Esophagus muscularis mucosa (tissue), 4 donors: ENCODE measurements around the gene MX2. TPM values are rescaled to one million over a fixed set of nuclear protein-coding genes. Genes with fewer than 3 reads are reported as not detected.

ENCODE experiments used
- DNase-seq: peaks from one replicate; pipeline ENCODE4 v3.0.0-alpha.2; 2017; ENCODE audit errors: extremely low spot score
- H3K27ac ChIP-seq, 4 donors: fragments of 200-600 bp; sonication (generic); replicated peaks in 1 of 4; 1 replicate in 3 of 4; 2 replicates in 1 of 4; pipeline ENCODE4 v1.5.1; 2016 to 2019; ENCODE audit warnings: mild to moderate bottlenecking in 1 of 4
- H3K27me3 ChIP-seq, 4 donors: fragments of 200-600 bp; sonication (generic); one replicate each; pipeline versions ENCODE4 v1.5.1 to v1.6.0; 2016 to 2019
- H3K36me3 ChIP-seq, 4 donors: fragments of 200-600 bp; sonication (generic); one replicate each; pipeline ENCODE4 v1.5.1; 2016 to 2019
- H3K4me1 ChIP-seq, 4 donors: fragments of 200-600 bp; sonication (generic); one replicate each; pipeline ENCODE4 v1.5.1; 2016 to 2019
- H3K4me3 ChIP-seq, 4 donors: fragments of 200-600 bp; sonication (generic); 1 replicate in 2 of 4; 2 replicates in 2 of 4; pipeline ENCODE4 v1.5.1; 2016 to 2019; ENCODE audit warnings: mild to moderate bottlenecking in 4 of 4, moderate library complexity in 1 of 4
- H3K9me3 ChIP-seq, 4 donors: fragments of 200-600 bp; sonication (generic); 1 replicate in 3 of 4; 2 replicates in 1 of 4; pipeline ENCODE4 v1.5.1; 2016 to 2019
- CTCF ChIP-seq, 3 experiments: fragments of 200-600 bp in 2 of 3; fragments of 450-650 bp in 1 of 3; sonication (generic) in 2 of 3; IDR thresholded peaks; one replicate each; pipeline ENCODE4 v1.5.1; 2017 to 2019; ENCODE audit warnings: antibody characterized with exemption in 3 of 3, mild to moderate bottlenecking in 2 of 3, moderate library complexity in 1 of 3
- EP300 ChIP-seq: sonication (generic); formaldehyde crosslinking; IDR thresholded peaks from one replicate; pipeline ENCODE4 v1.6.1; 2017; ENCODE audit warnings: antibody characterized with exemption
- POLR2A ChIP-seq: fragments of 450-650 bp; IDR thresholded peaks from one replicate; pipeline ENCODE4 v1.6.1; 2017; ENCODE audit warnings: antibody characterized with exemption, moderate library complexity, mild to moderate bottlenecking, low read depth
- POLR2AphosphoS5 ChIP-seq, 2 donors: sonication (generic); formaldehyde crosslinking; IDR thresholded peaks; one replicate each; pipeline ENCODE4 v1.6.1; 2017; ENCODE audit warnings: antibody characterized with exemption in 2 of 2
- WGBS: methylation state at CpG from one replicate; pipeline ENCODE4 v1.1.5; 2018; 5-methylcytosine and 5-hydroxymethylcytosine counted together
- intact Hi-C: fragments of 100-400 bp; cut with DNase I; formaldehyde crosslinking; loops from one replicate; pipeline ENCODE4 v1.15.1; 2023
- total RNA-seq, 4 donors: library from RNA; depleted of rRNA; stranded (reverse); fragments of >200 nt; gene quantifications; one replicate each; pipeline versions ENCODE4 v1.1.0 to v1.2.1, GENCODE V29; 2016

Gene MX2
- total RNA-seq, 4 donors from 2014 or later = 5.4 to 19.7 (median 7.0) TPM

GRCh38 chr21:41346758-41347157 is 15.1 kb upstream of the MX2 start:
- intact Hi-C loops = no loop called here
- 91% methylated on average over 5 of the region's 8 CpGs for WGBS
- peaks cover 0 to 4% (median 0%) of the 10 kb centered on the region in 4 donors for H3K9me3 ChIP-seq
- no peak overlapping the region for H3K4me3 ChIP-seq
- no peak for TF ChIP-seq POLR2AphosphoS5 (IDR thresholded peaks at IDR 0.05)
- TF ChIP-seq CTCF (IDR thresholded peaks at IDR 0.05) = no peak
- no peak for TF ChIP-seq POLR2A
- no peak for TF ChIP-seq EP300
- H3K27me3 ChIP-seq = peaks cover 0 to 39% (median 0%) of the 10 kb centered on the region in 4 donors
- no peaks in the 10 kb centered on the region for H3K4me1 ChIP-seq
- no peaks in the 10 kb centered on the region for H3K36me3 ChIP-seq
- no peak for DNase-seq
- no peak overlapping the region for H3K27ac ChIP-seq

DNA sequence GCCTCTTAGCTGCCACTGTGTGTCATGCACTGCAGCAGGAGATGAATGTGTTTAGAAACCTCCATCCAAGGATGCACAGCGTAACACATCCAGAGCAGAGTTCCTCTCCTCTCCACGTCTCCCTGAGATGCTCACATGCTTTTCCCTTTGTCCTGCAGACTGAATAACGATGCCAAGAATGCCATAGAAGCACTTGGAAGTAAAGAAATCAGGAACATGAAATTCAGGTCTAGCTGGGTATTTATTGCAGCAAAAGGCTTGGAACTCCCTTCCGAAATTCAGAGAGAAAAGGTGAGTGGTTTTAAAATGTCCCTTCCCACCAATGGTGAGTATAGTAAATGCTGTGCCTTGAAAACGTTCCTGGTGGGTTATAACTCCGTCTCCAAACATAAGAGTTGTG is 13.4 kb upstream of the MX2 start:
- WGBS = 65% methylated on average over 6 of the region's 6 CpGs
- no peak for DNase-seq
- Histone ChIP-seq H3K9me3 (no peaks in the 10 kb centered on the region), H3K4me3 (no peak overlapping the region), H3K36me3 (no peaks in the 10 kb centered on the region), H3K27me3 (peaks cover 0 to 46% (median 0%) of the 10 kb centered on the region in 4 donors), H3K27ac (no peak overlapping the region), H3K4me1 (no peaks in the 10 kb centered on the region)
- intact Hi-C loops = no loop called here
- TF ChIP-seq EP300 = no peak
- no peak for TF ChIP-seq POLR2AphosphoS5 (IDR thresholded peaks at IDR 0.05)
- TF ChIP-seq CTCF (IDR thresholded peaks at IDR 0.05) = no peak
- TF ChIP-seq POLR2A = no peak

DNA sequence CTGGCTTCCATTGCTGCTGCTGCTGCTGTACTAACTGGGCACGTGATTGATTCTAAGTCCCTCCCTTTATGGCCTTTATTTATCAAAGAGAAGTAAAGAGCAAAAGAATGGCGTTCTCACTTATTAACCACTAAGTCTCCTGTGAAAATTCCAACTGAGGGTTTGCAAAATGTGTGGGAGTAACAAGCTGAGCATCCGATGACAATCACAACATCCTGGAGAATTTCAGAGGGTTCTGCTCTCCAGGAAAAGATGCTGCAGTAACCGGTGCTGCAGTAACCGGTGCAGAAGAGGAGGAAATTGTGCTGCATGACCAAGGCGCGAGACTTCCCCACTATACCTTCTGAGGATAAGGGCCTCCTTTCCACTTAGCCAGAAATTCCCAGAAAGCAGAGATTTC is 12.7 kb upstream of the MX2 start:
- H3K27me3 ChIP-seq = peaks cover 0 to 45% (median 0%) of the 10 kb centered on the region in 4 donors
- intact Hi-C loops = no loop called here

GRCh38 chr21:41349619-41350390 is 12.0 kb upstream of the MX2 start:
- Histone ChIP-seq H3K27me3 (peaks cover 0 to 38% (median 0%) of the 10 kb centered on the region in 4 donors), H3K36me3 (no peaks in the 10 kb centered on the region), H3K4me1 (no peaks in the 10 kb centered on the region), H3K4me3 (no peak overlapping the region), H3K9me3 (no peaks in the 10 kb centered on the region), H3K27ac (no peak overlapping the region)
- intact Hi-C loops = no loop called here
- no peak for TF ChIP-seq EP300
- TF ChIP-seq POLR2AphosphoS5 (IDR thresholded peaks at IDR 0.05) = no peak
- TF ChIP-seq CTCF (IDR thresholded peaks at IDR 0.05) = no peak
- 92% methylated on average over 13 of the region's 19 CpGs for WGBS
- peak; percentile 90 for DNase-seq

More for the DNA sequence above, 12.7 kb upstream of the MX2 start:
- no peaks in the 10 kb centered on the region for H3K9me3 ChIP-seq
- no peak overlapping the region for H3K4me3 ChIP-seq
- TF ChIP-seq EP300 (no peak), POLR2A (no peak), CTCF (IDR thresholded peaks at IDR 0.05) (no peak), POLR2AphosphoS5 (IDR thresholded peaks at IDR 0.05) (no peak)
- no peak for DNase-seq
- no peaks in the 10 kb centered on the region for H3K4me1 ChIP-seq
- H3K36me3 ChIP-seq = no peaks in the 10 kb centered on the region
- no peak overlapping the region for H3K27ac ChIP-seq
- 69% methylated on average over 5 of the region's 7 CpGs for WGBS
